ENCODE results near the gene LAMP5.
A peak's percentile ranks its signal among the peaks of the same experiment; 100 is the strongest.

DNA sequence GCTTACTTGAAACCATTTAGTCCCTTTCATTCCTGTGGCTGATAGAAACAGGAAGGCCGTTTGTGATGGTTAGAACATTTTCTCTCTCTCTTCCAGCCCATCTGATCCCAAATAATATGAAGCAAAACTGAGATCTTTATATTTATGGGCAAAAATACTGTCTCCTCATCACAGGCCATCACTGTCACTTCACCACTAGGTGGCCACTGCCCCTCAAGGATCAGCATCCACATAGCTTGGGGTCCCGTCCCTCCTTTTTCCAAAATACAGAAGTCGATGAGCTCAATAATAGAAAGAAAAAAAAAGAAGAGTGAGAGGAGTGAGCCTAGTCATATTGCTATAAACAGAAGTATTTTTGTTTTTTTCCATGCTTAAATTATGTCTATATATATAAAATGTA is 46.4 kb upstream of the LAMP5 start:
- TF ChIP-seq, protein P1, sequence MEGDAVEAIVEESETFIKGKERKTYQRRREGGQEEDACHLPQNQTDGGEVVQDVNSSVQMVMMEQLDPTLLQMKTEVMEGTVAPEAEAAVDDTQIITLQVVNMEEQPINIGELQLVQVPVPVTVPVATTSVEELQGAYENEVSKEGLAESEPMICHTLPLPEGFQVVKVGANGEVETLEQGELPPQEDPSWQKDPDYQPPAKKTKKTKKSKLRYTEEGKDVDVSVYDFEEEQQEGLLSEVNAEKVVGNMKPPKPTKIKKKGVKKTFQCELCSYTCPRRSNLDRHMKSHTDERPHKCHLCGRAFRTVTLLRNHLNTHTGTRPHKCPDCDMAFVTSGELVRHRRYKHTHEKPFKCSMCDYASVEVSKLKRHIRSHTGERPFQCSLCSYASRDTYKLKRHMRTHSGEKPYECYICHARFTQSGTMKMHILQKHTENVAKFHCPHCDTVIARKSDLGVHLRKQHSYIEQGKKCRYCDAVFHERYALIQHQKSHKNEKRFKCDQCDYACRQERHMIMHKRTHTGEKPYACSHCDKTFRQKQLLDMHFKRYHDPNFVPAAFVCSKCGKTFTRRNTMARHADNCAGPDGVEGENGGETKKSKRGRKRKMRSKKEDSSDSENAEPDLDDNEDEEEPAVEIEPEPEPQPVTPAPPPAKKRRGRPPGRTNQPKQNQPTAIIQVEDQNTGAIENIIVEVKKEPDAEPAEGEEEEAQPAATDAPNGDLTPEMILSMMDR (IDR thresholded peaks at IDR 0.05): peak; percentile 23 to 58 (median 46)
- no peak for TF ChIP-seq POLR2A (IDR thresholded peaks at IDR 0.05)
